ENCODE measurements around the gene ASIC2.

Gene ASIC2

DNA sequence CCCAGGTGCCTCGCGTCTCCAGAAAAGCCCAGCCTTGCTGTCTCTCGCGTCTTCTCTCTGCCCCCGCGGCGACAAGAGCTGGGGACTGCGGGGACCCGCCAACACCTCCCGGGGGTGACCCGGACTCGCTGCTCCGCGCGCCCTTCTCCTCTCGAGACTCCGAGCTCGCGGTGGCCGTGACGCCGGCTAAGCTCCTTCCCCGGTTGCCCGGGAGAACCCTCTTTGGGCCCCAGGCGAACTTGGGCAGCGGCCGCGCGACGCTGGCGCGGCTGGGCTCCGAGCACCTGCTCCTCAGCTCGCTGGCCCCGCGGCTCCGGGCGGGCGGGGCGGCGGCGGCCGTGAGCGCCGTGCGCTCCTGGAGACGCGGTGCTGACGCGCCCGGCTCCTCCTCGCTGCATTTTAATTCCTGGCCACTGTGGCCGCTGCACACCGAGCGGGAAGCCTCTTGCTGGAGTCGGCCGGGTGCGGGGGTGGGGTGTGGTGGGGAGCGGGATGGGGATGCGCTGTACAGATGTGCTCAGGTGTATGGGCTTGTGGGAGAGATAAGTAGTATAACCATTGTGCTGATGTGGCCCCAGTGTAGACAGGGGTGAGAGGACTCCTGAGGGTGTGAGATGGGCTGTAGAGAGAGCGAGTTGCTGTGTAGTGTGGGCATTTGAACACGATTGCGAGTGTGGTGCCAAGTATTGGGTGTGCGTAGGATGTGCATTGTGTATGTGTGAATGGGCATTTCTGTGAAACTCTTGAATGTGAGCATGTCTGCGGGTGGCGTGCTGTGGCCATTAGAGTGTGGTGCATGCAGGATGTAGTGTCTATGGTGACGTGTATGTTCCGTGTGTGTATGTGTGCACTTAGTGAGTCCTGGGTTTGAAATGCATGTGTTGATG, at the start of gene ASIC2:
TSS of gene ASIC2 (minus strand) at position 315 of the 887 bp plus-strand sequence.
- DNase-seq (ENCODE audit: low read depth), result no peak

DNA sequence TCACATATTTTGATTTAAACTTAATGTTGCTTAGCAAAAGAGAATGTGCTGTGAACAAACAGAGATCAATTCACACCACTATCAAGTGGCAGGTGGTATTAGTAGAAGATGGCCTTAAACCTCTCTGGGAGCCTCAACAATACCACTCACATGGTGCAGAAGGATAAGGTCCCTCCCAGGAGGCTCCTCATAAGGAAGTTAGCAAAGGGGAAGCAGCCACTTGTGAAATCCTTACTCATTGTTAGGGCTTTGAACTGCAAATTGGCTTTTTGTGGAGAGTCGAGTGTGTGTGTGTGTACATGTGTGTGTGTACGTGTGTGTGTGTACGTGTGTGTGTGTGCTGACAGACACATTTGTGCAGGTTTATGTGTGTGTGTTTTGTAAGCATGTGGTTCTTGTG, 48.9 kb upstream of the ASIC2 start:
- DNase-seq (ENCODE audit: low read depth), result no peak

DNA sequence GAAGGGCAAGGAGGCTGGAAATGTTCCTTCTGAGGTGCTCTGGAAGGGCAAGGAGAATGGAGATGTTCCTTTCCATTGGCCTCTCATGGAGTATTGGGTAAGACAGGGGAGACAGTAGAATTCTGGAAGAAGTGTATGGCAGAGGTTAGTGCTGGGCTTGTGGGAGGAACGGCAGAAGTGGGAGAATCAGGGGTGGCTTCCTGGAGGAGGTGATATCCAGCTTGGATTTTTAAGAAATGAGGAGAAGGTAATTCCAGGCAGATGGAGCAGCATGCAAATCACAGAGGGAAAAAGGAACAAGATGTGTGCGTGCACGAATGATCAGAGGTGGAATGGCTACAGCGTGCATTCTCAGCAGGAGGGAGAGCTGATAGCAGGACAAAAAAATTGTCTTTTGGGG, 45.1 kb upstream of the ASIC2 start:
- no peak for DNase-seq (ENCODE audit: low read depth)

DNA sequence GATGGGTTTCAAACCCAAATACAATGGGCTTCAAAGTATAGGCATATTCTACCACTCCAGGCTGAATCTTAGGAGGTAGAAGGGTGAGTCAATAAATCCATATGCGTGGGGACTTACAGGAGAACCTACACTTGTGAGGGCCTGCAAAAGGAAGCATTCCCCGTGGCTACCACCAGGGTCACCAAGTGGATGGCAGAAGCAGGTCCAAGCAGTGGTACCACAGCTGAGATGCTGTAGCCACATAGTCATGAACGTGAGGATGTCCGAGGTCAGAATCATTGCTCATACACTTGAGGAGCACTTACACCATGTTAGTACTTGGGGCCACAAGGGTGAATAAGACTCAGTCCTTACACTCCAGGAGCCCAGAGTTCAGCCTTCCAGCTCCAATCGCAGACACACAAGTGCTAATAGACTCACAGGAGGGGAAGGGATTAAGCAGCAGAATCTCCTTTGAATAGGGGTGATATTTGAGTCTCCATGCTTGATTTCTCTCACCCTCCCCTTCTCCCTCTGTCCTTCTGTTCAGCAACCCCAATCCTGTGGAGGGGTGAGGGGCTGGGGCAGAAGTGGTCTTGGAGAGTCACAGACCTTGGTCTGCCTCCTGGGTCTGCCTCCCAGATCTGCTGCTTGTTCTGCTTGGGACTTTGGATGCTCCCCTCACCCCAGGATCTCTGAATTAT, 42.5 kb upstream of the ASIC2 start:
- no peak for DNase-seq (ENCODE audit: low read depth)

DNA sequence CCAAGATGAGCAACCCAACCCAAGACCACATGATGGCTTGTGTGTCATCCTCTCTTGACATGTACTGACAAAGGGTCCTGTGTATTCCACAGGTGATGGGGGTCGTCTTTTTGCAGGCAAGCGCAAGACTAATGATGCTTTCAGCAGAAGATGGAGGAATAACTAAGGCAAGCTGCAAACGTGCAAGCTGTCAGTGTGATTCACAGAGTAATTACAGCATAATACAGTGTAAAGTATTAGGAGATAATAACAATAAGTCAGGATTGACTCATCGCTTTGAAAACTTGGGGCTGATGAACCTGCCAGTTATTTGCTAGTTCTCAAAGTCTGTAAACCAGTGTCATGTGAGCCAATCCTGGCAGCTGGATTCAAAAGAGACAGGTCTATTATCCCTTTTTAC, 41.6 kb upstream of the ASIC2 start:
- DNase-seq (ENCODE audit: low read depth), result no peak

DNA sequence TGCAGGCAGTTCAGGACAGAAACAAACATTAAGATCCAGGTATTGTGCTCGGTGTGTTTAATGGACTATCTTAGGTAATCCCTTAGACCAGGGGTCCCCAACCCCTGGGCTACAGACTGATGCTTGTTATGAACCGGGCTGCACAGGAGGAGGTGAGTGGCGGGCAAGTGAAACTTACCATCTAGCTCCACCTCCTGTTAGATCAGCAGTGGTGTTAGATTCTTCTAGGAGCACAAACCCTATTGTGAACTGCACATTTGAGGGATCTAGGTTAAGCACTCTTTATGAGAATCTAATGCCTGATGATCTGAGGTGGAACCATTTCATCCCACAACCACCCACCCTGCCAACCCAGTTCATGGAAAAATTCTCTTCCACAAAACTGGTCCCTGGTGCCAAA, 37.8 kb upstream of the ASIC2 start:
- DNase-seq (ENCODE audit: low read depth), result no peak

DNA sequence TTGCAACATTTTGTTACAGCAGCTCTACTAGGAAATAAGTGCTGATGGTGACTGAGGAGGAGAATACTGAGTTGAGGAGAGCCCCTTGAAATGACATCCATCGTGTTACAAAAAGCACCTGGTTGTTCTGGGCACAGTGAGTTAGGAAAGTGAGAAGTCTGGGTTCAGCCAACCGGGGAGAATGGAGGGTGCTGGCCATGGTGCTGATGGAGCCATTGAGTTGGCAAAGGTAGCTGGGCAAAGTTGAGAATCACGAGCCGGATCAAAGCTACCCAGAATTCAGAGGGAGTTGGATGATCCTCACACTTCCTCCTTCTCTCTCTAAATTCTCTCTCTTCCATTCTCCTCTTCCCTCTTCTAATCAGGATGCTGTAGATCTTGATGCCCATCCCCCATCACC, 35.0 kb upstream of the ASIC2 start:
- DNase-seq (ENCODE audit: low read depth), result no peak

DNA sequence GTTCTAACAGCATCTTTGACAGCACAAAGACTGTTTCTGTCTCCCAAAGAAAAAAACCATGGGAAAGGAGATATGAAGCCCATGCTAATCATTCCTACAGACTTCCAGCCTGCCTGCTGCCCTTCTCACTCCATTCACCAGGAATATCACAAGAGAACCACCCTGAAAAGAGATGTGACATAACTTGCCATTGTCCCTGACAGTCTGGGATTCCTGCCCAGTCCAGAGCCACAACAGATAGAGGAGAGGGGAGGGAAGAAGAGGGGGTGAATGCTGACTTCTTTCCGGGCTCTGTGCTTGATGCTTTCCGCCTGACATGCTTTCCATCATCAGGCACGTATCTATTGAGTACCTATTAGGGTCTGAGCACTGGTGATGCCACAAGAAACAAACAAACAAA, 31.6 kb upstream of the ASIC2 start:
- no peak for DNase-seq (ENCODE audit: low read depth)

DNA sequence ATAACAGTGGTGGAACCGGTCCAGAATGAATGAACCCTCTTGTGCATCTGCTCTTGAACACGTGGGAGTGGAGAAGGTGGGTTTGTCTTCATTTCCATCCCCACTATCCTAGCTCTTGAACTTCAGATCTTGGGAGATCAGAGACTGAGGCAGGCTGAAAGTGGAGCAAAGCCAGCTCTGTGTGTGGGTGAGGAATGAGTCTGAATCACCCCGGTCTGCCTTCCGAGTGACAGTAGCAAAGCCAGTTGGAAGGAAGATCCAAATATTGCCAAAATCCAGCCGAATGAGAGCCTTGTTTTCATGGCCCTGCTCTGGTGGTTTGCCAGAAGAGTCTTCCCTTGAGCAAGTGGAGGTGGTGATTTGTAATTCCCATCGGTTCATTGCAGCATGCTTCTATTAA, 29.0 kb upstream of the ASIC2 start:
- no peak for DNase-seq (ENCODE audit: low read depth)

DNA sequence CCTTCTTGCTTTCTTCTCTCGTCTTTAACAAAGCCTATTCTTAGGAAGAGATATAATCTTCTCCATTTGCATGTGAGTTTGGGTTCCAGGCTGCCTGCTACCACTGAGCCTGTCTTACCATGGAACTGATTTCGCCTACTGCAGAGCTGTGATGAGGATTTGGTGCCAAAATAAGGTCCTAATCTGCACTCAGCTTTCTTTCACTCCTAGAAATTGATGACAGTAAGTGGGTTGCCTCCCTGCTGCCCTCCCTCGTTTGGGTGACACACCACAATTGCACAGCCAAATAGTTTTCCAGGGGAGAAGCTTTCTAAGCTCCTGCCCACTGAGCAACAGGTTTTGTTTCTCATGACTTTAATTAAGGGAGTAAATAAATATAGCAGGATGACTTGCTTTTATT, 25.1 kb upstream of the ASIC2 start:
- DNase-seq (ENCODE audit: low read depth), result no peak

DNA sequence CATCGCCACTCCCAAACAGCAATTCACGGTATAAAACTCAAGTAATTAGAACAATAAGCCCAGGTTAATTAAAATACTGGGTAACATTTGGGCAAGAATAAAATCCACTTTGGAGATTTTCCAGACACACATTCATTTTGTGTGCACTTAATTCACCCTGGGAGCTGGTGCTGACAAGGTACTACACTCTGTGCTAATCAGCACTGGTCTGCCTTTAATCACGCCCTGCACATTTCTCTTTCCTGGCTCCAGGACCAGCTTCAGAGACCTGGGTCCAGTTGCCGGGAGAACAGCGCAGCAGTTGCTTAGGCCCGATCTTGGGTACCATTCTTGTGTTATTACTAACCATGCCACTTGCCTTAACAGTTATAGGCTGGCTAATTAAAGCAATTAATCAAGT, 23.7 kb upstream of the ASIC2 start:
- DNase-seq (ENCODE audit: low read depth), result no peak

DNA sequence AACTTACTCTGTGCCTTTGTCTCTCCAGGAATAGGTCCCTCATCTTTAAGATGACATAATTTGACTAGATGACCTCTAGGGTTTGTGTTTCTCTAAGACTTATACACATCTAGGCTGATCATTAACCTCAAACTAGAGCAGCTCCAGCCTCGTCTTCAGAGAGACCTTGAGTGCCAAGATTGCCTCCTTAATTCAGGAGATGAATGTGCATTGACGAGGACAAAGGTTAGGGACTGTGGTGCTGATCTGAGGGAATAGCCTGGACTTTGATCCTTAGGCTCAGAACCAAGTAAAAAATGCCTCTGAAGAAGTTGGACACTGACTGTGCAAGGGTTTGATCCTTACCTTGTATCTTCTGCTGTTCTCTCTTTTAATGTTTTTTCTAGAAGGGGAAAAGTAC, 17.2 kb upstream of the ASIC2 start:
- no peak for DNase-seq (ENCODE audit: low read depth)

DNA sequence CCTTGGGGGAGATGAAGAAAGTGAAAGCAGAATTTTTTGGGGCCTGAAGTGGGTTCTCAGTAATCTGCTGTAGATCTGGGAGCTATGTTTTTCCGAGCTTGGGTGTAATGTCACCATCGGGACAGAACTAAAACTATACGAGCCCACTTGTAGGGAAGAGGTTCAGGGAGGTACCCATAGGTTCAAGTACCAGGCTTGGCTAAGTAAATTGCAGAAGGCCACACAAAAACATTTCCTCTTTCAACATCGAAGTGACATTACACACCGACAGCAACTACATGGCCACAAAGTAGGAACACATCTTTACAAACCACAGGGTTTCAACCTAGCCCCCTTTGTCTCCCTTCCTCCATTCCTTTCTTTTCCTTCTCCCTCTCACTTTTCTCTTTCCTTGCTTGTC, 10.2 kb upstream of the ASIC2 start:
- DNase-seq (ENCODE audit: low read depth), result no peak

DNA sequence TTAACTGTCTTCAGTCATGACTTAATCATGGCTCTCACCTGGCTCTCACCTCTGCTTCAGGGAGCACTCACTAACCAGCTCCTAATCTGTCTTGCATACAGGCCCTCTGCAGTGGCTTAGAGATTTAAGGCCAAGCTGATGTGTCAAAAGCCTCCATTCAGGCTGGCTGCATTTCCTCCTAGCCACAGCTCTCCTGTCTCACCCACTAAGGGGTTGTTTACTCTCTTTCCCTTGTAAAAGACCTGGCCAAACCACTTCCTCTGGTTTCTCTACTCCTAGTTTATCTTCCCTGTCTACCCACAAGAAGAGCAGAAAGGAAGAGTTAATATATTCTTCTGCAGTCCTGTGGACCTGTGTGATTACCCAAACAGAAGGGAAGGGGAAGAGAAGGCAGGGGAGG, 9.3 kb upstream of the ASIC2 start:
- DNase-seq (ENCODE audit: low read depth), result no peak

DNA sequence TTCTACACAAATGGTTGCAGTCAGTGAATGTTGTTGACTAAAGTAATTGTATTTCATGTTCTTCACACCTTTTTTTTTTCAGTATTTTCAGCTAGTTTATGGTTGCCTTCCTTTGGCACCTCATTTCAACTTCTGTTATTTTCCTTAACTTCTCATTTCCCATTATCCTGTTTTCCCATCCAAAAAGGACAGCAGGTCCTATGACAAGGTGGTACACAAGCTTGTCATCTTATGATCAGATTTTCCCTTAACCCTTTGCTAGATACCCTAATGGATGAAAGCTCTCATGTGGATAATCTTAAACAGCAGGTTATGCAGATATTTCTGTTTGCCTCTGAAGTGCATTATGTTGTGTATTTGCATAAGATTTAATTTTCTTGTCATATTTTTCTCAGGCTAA, 7.1 kb upstream of the ASIC2 start:
- DNase-seq (ENCODE audit: low read depth), result no peak

DNA sequence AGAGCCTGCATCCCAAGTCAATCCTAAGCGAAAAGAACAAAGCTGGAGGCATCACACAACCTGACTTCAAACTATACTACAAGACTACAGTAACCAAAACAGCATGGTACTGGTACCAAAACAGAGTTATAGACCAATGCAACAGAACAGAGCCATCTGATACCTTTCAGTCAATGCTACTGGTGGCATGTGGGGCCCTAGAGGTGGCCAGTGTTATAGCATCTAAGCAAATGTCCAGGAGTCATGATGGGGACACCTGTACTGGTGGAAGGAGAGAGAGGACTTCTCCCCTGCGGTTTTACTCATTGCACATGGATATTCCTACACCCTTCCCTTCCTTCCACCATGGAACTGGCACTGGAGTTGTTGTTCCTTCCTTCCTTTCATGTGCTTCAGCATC, 6.0 kb upstream of the ASIC2 start:
- no peak for DNase-seq (ENCODE audit: low read depth)

DNA sequence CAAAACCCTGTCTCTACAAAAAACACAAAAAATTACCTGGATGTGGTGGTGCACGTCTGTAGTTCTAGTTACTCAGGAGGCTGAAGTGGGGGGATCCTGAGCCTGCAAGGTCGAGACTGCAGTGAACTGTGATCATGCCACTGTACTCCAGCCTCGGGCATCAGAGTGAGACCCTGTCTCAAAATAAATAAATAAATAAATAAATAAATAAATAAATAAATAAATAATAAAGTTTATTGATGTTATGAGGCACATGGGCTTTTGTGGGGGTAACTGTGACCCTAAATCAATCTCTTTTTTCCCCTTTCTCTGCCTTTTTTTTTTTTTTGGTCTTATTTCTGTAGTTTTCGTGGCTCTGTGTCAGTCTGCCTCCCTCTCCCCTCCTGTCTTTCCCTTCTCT, 4.5 kb upstream of the ASIC2 start:
- DNase-seq (ENCODE audit: low read depth), result no peak

DNA sequence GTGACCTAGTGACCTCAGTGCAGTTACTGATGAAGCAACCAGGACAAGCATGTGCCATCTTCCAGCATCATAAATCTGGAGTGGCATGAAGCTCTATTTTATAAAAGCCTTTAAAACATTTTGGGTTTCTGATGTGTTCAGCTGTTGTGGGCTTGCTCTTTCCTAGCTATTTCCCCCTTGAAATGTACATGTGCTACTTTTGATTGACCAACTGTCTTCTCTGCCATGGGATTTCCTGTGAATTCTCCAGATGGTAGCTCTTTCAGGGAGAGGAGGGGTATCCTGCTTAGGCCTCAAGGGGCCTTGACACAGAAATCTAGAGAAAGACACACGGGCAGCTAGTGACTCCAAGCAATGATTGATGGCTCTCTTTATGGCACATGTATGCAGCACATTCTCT, 1.9 kb upstream of the ASIC2 start:
- no peak for DNase-seq (ENCODE audit: low read depth)

DNA sequence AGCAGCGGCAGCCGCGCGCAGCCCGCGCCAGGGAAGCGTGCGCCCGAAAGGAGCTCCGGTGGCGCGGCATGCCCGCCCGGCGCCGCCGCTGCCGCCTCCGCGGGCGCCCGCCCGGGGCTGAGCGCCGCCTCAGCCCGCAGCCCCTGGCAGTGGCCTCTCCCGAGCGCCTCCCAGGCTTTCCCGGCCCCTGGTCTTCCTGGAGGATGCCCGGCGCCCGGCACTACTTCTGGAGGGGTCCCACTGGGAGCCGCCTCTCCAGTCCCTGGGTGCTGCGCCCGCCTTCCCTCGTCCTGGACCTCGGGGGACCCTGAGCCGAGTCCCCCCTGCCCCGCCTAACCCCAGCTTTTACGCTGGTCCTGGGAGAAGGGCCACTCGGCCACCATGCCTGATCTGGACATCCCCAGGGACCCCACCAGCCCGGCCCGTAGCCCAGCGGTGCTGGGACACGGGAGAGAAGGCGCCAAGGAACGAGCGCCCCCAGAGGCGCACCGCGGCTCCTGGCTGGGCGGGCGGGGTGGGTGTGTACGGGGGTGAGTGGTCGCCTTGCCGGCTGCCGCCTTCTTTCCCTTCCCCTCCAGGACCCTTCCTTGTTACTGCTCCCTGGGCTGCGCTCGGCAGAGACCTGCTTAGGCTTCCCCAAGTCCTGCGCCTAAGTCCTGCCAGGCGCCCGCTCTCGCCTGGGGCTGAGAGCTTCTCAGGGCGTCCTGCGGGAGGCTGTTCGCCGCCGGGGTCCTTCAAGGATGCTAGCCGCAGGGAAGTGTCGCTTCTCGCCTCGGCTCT, 704 bp downstream of the ASIC2 start:
- DNase-seq (ENCODE audit: low read depth), result no peak

DNA sequence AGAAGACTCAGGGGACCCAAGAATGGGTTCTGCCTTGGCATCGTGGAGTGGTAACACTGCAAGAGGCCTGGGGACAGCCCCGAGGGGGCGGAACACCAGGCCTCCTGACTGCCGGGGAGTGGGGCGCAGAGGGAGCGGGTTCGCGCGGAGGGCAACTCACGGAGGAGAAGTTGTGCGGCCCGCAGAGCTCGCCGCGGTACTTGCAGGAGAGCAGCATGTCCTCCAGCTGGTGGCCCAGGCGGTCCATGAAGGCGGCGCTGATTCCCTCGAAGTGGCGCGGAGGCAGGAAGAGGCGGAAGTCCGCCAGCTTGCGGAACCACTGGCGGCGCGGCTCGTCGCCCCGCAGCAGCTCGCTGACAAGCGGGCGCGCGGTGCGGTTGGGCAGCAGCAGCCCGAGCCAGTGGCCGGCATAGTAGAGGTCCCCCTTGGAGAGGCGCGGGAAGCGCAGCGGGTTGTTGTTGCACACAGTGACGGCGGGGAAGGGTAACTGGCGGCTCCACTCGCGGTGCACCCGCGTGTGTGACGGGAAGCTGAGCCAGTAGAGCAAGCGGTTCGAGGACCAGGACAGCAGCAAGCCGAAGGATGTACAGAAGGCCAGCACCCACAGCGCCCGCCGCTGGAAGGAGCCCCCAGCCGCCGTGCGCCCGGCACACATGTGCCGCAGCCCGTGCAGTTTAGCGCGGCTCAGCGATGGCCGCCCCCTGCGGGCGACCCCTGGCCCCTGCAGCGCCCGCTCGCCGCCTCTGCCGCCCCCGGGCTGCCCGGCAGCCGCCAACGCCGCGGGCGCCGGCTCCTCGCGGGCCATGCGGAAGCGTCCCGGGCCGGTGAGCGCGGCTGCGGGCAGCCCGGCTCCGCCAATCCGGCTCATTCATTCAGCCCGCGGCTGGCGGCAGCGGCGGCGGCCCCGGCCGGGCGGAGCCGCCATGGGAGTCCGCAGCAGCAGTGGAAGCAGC, 1.6 kb downstream of the ASIC2 start:
- DNase-seq (ENCODE audit: low read depth), result no peak

DNA sequence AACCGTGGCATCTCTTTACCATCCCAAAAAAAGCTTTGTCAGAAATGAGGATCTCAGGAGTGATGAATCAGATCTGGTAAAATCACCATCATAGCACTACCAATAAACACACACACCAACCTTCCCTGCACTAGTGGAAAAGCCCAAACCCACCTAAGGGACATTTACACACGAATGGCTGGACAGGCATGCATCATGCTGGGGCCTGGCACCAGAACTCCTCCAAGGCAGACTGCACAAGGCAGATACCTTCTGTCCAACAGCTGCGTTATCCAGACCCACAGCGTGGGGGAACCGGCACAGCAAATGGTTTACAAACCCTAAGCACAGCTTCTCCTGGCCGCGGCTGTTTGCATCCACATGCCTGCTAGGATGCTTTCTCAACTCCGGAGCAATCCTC, 2.8 kb downstream of the ASIC2 start:
- no peak for DNase-seq (ENCODE audit: low read depth)

DNA sequence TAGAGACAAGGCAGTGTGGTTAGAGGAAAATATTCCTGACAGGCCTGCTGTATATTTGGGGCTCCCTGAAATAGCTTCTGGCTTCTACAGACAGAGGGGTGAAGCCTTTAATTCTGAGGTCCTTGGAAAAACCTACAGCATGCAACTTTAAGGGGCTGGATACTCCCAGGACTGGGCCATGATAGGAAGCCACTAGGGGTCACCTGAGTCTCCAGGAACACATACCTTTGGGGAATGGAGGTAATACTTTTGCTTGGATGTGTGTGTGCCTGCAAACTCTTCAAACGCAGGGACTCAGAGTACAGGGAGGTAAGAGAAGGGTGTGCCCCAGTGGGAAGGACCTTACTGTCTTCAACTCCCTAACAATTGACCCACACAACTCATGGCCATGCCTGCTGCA, 4.1 kb downstream of the ASIC2 start:
- no peak for DNase-seq (ENCODE audit: low read depth)
